Measurements from ENCODE around the gene LRRC25.
"Not testable (repeated sequence)": the region's sequence is repeated elsewhere in the genome, so short reads cannot be mapped to it uniquely, and the experiment has no call there.

The LRRC25 gene

DNA sequence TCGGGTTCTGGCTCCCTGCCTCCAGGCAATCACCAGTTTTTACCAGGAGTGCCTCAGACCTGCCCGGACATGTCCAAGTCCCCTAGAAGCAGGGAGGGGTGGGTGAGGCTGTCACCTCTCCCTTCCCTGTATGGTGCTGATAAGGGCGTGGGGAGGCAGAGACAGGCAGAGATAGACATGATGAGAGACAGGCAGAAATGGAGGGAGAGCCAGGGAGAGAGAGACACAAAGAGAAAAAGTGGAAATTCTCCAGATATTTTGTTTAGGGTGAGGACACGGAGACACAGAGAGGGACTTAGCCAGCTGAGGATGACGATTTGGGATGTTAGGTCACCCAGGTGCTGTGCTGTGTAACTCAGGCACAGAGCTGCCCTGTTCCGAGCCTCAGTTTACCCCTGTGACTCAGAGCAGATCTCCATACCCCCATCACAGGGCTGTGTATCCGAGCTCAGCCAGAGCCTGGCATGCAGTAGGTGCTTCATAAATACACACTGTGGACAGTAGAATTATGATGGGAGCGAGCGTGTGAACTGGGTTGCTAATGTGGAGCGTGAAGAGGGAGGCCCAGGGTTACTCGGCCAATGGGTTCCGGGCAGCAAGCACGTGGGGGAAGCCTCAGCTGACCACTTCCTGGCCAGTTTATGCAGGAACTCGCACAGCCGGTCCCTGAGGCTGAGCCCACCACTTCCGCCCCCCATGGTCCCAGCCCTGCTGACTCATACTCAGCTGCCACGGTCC, 23.4 kb downstream of the LRRC25 start:
- peak; percentile 86 for DNase-seq

DNA sequence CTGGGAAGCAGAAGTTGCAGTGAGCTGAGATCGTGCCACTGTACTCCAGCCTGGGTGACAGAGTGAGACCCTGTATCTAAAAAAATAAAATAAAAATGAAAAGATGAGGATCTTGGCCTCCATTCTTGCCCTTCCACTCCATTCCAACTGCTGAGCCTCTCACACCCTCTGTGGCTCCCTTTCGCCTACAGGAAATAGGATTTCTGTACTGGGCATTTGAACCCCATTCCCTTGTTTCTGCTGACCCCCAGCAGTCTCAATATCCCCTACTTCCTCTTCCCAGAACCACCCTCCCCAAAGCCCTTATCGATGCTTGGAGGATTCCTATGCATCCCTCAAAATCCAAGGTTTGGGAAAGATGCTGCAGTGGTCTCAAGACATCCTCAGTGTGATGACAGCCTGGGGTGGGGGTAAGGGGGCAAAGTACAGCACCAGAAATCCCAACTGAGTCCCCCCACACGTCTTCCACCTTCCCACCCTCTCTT, 24.0 kb downstream of the LRRC25 start:
- DNase-seq = no peak

DNA sequence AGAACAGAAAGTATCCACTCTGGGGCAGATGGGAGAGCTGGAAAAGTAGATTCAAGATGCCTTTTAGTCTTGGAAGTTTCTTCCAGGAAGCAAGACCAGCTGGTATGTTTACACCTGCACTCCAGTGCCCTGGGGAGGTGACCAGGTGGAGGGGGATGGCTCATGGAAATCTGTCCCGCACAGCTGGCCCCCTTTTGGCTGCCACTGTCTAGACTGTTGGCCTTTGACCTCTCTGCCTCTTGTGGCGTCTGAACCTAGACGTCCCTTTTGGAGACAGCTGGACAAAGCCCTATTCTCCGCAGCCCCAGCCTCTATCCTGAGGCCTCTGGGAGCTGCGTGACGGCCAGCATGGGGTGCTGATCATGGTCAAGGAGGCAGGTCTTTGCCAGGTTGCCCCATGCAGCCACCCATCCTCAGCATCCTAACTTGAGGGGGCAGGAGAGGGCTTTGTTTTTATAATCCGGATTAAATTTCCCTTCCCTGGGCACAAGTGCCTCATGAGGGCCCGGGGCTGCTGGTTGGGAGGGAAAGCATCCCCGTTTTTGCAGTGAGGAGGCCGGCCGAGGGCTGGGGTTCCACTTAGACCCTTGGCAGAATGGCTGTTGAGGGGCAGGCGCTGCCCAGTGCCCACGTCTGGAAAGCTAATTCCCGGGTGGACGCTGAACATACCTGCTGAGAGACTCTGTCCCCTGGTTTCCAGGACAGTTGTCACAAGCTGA, 28.8 kb downstream of the LRRC25 start:
- DNase-seq = no peak

DNA sequence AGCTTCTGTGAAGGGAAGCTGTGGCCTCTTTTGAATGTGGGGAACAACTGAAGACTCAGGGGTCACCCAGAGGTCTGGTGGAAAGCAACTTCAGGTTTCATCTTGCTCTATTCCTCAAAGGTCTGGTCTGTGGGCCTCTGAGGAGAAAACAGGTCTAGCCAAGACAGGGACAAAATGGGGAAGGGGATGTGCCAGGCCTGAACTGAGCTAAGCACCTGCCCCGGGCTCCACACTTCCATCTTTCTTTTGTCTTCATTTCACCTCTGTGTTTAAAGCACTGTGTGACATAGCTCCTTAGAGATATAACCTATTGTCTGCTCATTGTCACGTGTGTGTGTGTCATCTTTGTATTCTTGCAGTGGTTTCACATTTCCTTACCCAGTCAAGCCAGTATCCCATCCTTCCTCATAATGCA, 31.4 kb downstream of the LRRC25 start:
- DNase-seq = no peak

DNA sequence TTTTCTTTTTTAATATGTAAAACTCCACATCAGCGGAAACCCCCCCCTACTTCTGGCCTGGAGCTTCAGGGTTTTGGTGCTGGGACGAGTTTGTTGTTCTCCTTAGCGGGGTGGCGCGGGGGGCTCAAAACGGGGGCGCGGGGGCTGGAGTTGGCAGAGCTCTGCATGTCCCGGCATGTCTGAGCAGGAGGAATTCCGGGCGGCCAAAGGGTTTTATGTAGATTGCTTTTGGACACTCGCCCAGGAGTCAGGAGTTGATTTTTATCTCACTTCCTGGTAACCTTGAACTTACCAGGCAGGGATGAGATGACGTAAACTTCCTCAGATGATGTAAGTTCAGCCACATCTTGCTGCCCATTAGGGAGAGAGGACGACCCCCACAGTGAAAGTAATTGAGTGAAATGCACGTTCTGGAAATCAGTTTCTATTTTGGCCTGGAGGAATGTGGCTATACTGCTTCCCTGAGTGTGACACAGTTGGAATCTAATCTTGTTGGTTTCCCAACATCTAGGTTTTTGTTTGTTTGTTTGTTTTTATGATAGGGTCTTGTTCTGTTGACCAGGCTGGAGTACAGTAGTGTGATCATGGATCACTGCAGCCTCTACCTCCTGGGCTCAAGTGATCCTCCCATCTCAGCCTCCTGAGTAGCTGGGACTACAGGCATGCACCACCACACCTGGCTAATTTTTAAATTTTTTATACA, 32.4 kb downstream of the LRRC25 start:
- DNase-seq = peak; percentile 86

DNA sequence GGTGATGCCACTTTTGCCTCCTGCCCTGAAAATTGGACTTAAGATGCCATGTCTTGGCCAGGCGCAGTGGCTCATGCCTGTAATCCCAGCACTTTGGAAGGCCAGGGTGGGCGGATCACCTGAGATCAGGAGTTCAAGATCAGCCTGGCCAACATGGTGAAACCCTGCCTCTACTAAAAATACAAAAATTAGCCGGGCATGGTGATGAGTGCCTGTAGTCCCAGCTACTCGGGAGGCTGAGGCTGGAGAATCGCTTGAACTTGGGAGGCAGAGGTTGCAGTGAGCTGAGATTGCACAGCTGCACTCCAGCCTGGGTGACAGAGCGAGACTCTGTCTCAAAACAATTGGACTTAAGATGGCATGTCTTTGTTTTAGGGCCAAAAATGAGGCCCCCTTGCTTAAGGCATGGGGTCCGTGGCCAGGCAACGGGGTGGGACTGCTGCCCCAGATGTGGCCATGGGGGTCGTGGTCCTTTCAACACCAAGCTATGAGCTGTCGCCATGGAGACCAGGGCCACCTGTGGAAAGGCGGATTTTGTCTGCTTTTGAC, 33.1 kb downstream of the LRRC25 start:
- peak; percentile 53 for DNase-seq

DNA sequence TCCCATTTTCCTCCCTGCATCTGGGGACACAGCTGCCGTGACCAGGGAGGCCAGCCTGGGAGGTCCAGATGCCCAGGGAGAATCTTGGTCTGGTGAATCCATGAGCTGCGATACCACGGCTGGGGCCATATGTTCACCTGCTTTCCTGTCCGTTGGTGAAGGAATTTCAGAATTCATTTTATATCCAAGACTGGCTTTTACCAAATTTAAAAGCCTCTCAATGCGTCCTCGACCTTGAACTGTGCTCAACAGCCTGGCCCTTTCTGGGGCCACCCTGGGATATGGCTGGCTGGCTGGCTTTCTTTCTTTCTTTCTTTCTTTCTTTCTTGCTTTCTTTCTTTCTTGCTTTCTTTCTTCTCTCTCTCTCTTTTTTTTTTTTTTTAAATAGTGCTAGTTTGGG, 33.6 kb downstream of the LRRC25 start:
- DNase-seq = no peak

DNA sequence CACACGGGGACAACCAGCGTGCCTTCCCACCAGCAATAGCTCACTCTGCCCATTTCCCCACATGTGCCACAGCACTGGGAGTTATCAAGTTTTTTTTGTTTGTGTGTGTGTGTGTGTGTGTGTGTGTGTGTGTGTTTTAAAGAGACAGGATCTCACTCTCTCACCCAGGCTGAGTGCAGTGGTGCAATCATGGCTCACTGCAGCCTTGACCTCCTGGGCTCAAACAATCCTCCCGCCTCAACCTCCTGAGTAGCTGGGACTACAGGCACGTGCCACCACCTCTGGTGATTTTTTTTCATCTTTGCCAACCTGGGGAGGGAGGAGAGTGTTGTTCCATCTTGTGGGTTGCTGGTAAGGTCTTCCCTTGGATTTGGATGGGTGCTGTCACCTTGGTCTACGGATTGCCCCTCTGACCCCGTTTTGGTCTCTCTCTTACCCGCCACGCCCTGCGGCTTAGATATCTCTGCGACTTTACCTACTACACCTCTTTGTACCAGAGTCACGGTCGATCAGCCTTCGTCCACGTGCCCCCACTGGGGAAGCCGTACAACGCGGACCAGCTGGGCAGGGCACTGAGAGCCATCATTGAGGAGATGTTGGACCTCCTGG, 34.4 kb downstream of the LRRC25 start:
- DNase-seq = no peak

DNA sequence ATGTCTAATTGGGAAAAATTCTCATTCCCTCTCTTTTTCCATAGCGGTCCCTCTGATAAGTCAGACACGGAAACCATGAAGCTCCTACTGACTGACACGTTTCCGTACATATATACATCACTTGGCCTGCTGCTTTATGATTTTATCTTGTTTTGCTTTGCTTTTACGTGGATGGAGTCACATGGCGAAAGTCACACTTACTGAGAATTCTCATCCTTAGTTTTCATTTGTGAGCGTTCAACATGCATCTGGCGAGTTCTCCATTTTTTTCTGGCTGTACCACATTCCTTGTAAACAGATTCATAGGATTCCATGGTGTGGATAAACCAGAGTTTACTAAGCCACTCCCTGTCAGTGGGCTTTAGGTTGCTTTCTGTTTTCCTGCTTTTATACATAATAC, 35.8 kb downstream of the LRRC25 start:
- no peak for DNase-seq

DNA sequence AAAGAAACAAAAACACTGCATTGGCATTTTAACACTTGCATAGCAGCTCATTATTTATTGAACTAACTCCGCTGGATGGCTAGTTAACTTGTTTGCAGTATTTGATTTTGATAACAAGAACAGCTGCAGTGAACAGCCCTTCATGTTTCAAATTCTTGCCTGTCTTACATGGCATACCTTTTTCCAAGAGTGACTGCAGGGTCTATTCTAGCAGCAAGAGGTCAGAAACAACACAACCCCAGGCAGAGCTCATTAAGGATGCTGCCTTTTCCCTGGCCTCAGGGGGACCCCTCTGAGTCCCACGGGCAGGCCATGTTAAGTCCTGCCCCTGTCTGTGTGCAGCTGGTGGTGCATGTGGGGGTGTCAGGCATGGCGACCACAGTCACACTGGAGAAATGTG, 40.4 kb downstream of the LRRC25 start:
- DNase-seq = no peak

DNA sequence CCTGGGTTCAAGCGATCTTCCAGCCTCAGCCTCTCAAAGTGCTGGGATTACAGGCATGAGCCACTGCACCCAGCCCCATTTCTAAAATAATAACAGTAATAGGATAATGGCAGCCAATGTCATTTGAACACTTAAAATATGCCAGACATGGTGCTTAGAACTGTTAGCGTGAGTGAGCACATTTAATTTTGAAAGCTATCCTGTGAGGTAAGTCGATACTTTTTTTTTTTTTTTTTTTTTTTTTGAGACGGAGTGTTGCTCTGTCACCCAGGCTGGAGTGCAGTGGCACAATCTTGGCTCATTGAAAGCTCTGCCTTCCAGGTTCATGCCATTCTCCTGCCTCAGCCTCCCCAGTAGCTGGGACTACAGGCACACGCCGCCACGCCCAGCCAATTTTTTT, 42.7 kb downstream of the LRRC25 start:
- not testable (repeated sequence) for DNase-seq

DNA sequence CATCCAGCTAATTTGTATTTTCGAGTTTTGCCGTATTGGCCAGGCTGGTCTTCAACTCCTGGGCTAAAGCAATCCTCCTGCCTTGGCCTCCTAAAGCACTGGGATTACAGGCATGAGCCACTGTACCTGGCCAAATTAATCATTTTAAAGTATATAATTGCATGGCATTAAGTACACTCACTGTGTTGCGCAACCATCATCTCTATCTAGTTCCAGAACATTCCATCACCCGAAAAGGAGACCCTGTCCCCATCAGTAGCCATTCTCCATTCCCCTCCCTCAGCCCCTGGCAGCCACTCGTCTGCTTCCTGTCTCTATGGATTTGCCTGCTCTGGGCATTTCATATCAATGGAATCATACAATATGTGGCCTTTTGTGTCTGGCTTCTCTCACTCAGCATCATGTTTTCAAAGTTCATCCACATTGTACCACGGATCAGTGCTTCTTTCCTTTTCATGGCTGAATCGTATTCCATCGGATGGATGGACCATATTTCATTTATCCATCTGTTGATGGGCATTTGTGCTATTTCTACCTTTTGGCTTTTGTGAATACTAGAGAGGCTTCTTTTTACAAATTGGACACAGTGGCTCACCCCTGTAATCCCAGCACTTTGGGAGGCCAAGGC, 43.9 kb downstream of the LRRC25 start:
- no peak for DNase-seq

DNA sequence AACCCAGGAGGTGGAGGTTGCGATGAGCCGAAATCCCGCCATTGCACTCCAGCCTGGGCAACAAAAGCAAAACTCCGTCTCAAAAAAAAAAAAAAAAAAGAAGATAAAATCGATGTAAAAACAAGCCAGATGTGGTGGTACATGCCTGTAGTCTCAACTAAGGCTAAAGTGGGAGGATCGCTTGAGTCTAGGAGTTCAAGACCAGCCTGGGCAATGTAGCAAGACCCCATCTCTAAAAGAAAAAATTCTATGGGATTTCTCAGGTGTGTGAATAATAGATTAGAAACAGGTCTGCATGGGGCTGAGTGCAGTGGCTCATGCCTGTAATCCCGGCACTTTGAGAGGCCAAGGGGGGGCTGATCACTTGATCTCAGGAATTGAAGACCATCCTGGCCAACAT, 45.9 kb downstream of the LRRC25 start:
- DNase-seq = no peak

DNA sequence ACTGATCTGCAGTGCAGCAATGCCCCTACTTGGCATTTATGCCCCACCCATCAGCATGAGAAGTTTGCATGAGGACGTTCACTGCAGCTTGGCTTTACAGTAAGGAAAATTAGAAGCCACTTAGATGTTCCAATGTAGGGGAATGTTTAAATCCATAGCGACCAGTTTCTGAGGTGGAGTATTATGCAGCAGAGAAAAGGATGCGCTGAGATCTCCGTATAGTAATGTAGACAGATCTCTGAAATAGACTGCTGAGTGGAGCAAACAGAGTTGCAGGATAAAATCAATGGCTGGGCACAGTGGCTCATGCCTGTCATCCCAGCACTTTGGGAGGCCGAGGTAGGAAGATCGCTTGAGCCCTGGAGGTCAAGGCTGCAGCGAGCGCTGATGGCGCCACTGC, 46.9 kb downstream of the LRRC25 start:
- DNase-seq = no peak

DNA sequence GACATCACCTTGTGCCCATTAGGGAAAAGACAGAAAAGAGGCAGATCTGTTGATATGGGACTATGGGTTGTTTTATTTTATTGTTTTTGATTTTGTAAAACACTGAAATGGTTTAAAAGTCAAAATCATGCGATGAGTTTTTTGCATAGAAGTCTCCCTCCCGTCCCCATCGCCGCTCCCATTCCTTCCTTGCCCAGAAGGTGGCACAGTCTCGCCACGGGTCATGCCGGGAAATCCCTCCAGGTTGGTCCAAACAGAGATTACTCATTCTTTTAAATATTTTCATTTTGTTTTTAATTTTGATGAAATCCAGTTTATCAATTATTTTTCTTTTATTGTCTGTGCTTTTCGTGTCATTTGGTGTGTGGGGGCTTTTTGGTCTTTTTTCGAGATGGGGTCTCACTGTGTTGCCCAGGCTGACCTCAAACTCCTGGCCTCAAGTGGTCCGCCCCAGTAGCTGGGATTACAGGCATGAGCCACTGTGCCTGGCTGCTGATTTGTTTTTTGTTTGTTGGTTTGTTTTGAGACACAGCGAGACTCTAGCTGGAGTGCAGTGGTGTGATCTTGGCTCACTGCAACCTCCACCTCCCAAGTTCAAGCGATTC, 47.8 kb downstream of the LRRC25 start:
- peak; percentile 60 for DNase-seq

DNA sequence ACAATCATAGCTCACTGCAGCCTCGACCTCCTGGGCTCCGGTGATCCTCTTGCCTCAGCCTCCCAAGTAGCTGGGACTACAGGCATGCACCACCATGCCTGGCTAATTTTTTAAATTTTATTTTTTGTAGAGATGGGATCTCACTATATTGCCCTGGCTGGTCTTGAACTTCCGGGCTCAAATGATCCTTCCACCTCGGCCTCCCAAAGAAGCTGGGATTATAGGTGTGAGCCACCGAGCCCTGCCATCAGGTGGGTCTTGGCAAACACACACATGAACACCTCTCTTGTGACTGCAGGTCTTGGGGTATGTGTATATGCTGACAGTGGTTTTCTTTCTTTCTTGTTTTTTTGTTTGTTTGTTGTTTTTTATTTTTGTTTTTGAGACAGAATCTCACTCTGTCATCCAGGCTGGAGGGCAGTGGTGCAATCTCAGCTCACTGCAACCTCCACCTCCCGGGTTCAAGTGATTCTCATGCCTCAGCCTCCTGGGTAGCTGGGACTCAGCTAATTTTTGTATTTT, 48.5 kb downstream of the LRRC25 start:
- not testable (repeated sequence) for DNase-seq

DNA sequence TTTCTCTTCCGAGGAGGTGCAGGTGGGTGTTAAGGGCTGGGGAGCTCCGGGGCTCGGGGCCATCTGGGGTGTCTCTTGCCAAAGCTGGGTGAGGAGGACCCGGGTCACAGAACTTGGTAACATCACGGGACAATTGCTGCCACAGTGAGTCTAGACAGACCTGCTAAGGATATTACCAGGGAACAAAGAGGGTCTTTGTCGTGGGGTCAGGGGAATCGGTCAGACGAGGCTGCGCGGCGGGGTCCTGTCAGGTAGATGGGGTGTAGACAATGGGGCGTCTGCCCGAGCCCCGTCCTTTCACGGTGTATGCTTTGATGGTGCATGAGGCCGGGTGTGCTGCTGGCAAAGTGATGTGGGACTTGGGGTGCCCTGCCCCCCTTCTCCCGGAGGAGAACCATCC, 49.3 kb downstream of the LRRC25 start:
- no peak for DNase-seq

DNA sequence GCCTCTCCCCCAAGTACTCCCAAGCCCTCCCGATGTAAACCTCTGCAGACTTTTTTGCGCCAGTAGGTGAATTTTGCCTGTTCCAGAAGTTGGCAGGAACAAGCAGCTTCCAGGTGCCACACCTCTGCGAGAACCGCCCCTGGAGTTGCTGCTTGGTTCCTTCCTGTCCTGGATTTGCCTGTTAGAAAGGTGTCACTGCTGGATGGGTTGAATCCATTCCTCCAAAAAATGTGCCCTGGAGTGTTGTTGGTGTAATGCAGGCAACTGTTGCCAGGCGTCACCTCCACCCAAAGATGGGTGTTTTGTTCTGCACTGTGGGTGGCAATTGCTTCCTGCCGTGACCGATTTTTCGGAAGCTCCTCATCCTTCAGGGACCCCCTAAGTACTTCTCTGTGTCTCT, 51.3 kb downstream of the LRRC25 start:
- no peak for DNase-seq

DNA sequence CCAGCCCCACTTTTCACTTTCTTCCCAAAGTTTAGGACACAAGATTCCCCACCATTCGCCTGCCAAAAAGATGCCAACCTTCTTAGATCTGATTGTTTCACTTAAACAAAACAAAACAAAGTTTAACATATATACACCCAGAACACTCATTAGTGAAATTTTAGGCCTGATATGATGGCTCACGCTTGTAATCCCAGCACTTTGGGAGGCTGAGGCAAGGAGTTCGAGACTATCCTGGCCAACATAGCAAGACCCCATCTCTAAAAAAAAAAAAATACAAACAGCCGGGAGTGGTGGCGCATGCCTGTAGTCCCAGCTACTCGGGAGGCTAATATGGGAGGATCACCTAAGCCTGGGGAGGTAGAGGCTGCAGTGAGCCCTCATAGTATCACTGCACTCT, 52.1 kb downstream of the LRRC25 start:
- no peak for DNase-seq

DNA sequence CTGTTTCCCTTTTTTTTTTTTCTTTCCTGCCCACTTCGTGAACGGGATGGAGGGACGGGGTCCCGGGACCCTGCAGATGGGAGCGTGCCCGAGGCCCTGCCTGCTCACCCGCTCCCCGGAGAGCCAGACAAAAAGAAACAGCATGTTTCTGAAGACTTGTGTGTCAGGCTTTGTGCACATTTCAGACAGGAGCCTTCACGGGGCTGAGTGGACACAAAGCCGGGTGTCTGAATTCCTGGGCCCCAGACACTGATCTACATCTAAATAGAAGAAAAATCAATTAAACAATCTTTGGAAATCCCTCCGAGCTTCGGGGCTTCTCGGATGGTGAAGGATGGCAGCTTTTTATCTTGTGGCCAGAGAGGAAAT, 52.9 kb downstream of the LRRC25 start:
- peak; percentile 26 for DNase-seq

DNA sequence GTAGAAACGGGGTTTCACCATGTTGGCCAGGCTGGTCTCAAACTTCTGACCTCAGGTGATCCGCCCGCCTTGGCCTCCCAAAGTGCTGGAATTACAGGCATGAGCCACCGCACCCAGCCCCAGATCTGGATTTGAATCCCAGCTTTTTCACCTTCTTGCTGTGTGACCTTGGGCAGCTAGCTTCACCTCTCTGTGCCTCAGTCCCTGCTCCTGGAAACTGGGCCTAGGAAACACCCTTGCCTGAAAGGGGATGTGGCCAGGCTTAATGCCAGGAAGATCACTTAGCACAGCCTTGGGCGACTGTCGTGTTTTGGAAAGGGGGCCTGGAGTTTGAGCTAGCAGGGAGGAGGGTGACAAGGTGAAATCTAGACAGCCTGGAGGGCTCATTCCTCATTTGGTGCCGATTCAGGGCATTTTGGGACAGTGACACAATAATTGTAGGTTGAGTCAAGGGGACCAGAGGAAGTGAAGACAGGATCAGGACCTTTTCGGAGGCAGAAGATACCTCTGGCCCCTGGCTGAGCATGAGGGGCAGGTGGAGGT, 55.3 kb downstream of the LRRC25 start:
- no peak for DNase-seq

Data from eye (tissue), 1 donor.